GM19238 (cell line): ENCODE measurements around the gene PXDN.
"Not testable (repeated sequence)": the region's sequence is repeated elsewhere in the genome, so short reads cannot be mapped to it uniquely, and the experiment has no call there.

ENCODE experiments used
- DNase-seq: peaks from one replicate; pipeline ENCODE4 v3.0.0; 2011; ENCODE audit warnings: low spot score; ENCODE audit not compliant: insufficient read length

Gene PXDN

GRCh38 chr2:1774929-1775328, 30.6 kb upstream of the PXDN start:
- DNase-seq, result no peak

- DNase-seq, result no peak
These were observed 29.6 kb upstream of the PXDN start for GRCh38 chr2:1773883-1774282.

- DNase-seq, result no peak
These were observed 28.4 kb upstream of the PXDN start for GRCh38 chr2:1772471-1773267.

GRCh38 chr2:1771626-1772280, 27.4 kb upstream of the PXDN start:
- DNase-seq, result no peak

GRCh38 chr2:1770566-1771380, 26.5 kb upstream of the PXDN start:
- DNase-seq, result no peak

GRCh38 chr2:1769703-1770422, 25.5 kb upstream of the PXDN start:
- peak; percentile 44 for DNase-seq

GRCh38 chr2:1767939-1768691, 23.8 kb upstream of the PXDN start:
- no peak for DNase-seq

GRCh38 chr2:1766851-1767811, 22.8 kb upstream of the PXDN start:
- DNase-seq, result no peak

GRCh38 chr2:1766425-1766824, 22.1 kb upstream of the PXDN start:
- DNase-seq, result no peak

- not testable (repeated sequence) for DNase-seq
These were observed 20.9 kb upstream of the PXDN start for GRCh38 chr2:1765201-1765600.

GRCh38 chr2:1759611-1759930, 15.3 kb upstream of the PXDN start:
- DNase-seq, result no peak

GRCh38 chr2:1758774-1759610, 14.7 kb upstream of the PXDN start:
- DNase-seq, result no peak

- DNase-seq, result no peak
These were observed 13.9 kb upstream of the PXDN start for GRCh38 chr2:1758171-1758570.

- DNase-seq, result no peak
These were observed 13.3 kb upstream of the PXDN start for GRCh38 chr2:1757567-1757966.

GRCh38 chr2:1757146-1757545, 12.8 kb upstream of the PXDN start:
- not testable (repeated sequence) for DNase-seq

- no peak for DNase-seq
These were observed 12.1 kb upstream of the PXDN start for GRCh38 chr2:1756456-1756855.

GRCh38 chr2:1755436-1756191, 11.3 kb upstream of the PXDN start:
- DNase-seq, result no peak
